ENCODE results near the gene NDUFAF2.

DNA sequence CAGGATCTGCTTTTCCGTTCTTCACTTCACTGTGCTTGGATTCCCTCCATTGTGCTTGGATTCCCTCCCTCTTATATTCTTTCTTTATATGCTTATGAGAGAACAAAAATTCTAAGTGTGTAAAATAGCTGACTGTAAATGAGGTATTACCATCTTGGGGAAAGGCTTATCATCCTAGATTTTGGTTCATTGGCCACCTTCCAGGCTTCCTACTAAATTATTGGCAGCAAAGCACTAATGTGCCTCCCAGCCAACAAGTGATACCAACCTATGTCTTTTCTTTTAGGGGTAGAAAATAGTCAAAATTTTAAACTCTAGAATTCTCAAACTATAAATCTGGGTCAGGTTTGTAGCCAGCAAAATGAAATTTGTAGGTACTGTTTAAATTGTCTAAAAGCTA lies 52.7 kb downstream of the NDUFAF2 start:
- TF ChIP-seq POLR2A (IDR thresholded peaks at IDR 0.05; ENCODE audit: low read depth, low read length) (no peak), POLR2AphosphoS5 (IDR thresholded peaks at IDR 0.05; ENCODE audit: low read depth, low read length) (no peak), TAF1 (IDR thresholded peaks at IDR 0.05; ENCODE audit: low read depth, low read length) (no peak), SPI1 (IDR thresholded peaks at IDR 0.05; ENCODE audit: low read depth, low read length) (no peak), POU2F2 (IDR thresholded peaks at IDR 0.05; ENCODE audit: low read depth, low read length) (no peak)
